HFF-Myc (cell line): ENCODE results near the gene HASPIN.

ENCODE experiments used
- DNase-seq: peaks from one replicate; pipeline ENCODE4 v3.0.0-alpha.2; 2011; ENCODE audit warnings: low read depth; ENCODE audit errors: extremely low read depth
- H3K4me3 ChIP-seq: replicated peaks from 2 replicates; pipeline ENCODE4 v1.5.1; 2011; ENCODE audit warnings: low read depth, mild to moderate bottlenecking, control low read depth, low read length
- TF ChIP-seq, protein P1 (sequence below): IDR thresholded peaks from 2 replicates; pipeline ENCODE4 v1.5.1; 2012; ENCODE audit warnings: mild to moderate bottlenecking, low read depth, low read length, control low read depth; ENCODE audit errors: missing control alignments

HASPIN gene

DNA sequence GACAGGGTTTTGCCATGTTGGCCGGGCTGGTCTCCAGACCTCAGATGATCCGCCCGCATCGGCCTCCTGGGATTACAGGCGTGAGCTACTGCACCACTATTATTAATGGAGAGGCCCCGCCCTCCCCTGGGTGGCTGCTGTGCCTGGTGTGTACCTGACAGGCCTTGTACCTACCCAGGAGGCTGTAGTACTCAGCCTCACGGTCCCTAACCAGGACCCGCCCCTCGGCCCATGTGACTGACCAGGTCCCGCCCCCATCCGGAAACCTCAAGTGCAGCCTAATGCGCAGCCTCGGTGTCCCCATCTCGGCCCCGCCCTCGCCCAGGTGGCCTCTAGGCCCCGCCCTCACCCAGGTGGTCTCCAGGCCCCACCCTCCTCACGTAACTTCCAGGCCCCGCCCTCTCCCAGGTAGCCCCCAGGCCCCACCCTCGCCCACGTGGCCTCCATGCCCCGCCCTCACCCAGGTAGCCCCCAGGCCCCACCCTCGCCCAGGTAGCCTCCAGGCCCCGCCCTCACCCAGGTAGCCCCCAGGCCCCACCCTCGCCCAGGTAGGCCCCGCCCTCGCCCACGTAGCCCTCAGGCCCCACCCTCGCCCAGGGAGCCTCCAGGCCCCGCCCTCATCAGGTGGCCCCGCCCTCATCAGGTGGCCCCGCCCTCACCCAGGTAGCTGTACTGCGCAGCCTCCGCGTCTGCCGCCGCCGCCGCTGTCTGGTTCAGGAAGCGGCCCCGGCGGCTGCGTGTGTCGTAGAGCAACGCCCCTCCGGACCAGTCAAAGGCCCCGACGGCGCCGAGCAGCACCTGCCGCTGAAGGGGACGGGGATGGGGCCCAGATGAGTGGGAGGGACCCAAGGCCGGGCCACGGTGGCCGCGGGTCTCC lies 31.0 kb downstream of the HASPIN start:
- TF ChIP-seq, protein P1, sequence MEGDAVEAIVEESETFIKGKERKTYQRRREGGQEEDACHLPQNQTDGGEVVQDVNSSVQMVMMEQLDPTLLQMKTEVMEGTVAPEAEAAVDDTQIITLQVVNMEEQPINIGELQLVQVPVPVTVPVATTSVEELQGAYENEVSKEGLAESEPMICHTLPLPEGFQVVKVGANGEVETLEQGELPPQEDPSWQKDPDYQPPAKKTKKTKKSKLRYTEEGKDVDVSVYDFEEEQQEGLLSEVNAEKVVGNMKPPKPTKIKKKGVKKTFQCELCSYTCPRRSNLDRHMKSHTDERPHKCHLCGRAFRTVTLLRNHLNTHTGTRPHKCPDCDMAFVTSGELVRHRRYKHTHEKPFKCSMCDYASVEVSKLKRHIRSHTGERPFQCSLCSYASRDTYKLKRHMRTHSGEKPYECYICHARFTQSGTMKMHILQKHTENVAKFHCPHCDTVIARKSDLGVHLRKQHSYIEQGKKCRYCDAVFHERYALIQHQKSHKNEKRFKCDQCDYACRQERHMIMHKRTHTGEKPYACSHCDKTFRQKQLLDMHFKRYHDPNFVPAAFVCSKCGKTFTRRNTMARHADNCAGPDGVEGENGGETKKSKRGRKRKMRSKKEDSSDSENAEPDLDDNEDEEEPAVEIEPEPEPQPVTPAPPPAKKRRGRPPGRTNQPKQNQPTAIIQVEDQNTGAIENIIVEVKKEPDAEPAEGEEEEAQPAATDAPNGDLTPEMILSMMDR: no peak
- no peak for DNase-seq
- no peak overlapping the region for H3K4me3 ChIP-seq

DNA sequence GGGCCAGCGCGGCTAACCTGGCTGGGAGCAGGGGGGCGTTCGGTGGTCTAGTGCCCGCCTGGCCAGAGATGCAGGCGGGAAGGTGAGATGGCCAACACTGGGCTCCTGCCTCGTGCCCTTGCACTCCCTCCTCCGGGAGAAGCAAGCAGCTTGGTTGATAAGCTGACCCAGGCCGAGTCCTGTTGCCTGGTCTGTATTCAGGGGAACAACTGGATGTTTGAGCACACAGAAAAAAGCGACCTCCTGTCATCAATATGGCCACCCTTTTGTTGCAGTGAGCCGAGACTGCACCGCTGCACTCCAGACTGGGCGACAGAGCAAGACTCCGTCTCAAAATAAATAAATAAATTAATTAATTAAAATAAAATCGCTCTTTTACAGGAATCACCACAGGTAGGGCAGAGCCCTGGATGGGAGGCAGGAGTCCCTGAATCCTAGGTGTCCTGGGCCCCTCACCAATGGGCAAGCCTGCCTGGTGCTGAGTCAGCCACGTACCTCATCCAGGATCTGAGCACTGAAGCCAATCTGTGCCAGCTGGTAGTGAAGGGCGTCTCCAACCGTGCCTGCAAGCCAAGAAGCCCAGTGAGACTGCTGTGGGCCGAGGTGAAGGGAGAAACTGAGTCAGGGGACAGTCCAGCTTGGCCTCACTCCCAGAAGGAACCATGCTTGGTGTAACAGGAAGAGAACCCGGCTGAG lies 31.8 kb downstream of the HASPIN start:
- DNase-seq: no peak
- no peak overlapping the region for H3K4me3 ChIP-seq

DNA sequence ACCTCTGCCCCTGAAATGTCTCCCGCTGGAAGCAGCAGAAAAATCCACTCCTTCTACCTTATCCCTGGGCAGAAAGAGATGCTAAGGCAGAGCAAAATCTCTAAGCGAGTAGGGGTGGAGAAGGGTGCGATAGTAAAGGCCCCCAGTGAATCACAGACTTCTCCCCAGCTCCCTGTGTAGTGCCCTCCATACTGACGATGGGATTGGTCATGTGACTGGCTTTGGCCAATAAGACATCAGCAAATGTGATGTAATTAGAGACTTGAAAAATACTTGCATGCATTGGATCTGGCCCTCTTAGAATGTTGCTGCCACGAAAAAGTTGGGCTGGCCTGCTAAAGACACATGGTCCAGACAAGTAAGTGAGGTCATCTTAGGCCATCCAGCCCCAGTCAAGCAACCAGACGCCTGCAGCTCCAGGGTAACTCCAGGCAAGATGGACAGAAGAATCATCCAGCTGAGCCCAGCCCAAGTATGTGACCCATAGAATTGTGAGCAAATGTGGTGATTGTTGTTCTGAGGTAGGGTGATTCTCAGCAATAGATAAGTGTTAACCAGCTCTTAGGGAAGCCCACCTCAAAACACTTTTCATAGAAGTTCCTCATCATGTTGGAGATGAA lies 36.0 kb downstream of the HASPIN start:
- no peak for DNase-seq
- TF ChIP-seq, protein P1: no peak
- H3K4me3 ChIP-seq: no peak overlapping the region

More for the DNA sequence above, 31.8 kb downstream of the HASPIN start:
- TF ChIP-seq, protein P1: no peak

DNA sequence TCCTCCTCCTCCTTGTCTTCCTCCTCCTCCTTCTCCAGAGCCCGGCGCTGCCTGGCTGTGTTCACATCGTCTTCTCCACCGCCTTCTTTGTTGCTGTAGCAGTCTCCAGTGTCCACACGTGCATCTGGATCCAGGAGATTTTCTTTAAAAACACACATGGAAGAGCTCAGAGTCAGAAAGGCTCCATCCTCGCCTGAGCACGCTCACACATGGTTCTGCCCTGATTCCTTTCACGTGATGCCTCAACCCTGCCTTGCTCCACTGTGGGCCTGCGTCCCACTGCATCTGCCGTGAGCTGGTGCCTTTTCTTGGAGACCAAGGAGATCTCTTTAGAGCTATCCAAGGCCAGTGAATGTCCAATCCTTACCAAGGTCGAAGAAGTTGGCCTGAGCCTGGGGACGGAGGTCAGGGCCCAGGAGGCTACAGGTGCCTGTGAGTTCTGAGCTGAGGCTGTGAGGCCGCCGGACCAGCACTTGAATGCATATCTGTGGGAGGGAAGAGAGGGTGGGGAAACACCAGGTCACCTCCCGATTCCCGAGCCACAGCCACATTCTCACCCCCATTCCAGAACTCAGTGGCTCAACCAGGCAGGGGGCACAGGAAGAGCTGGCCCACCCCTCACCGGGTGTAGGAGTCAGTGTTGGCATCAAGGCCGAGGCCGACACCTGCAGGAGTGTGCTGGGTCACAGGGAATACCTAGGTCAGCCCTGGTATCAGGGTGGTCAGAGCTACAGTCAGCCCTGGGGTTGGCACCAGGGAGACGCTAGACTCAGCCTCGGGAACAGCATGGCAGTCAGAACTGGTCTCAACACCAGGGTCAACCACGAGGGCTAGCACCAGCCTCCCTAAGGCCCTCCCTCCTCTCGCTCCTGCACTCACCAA lies 37.6 kb downstream of the HASPIN start:
- no peak overlapping the region for H3K4me3 ChIP-seq
- DNase-seq: peak; percentile 51

DNA sequence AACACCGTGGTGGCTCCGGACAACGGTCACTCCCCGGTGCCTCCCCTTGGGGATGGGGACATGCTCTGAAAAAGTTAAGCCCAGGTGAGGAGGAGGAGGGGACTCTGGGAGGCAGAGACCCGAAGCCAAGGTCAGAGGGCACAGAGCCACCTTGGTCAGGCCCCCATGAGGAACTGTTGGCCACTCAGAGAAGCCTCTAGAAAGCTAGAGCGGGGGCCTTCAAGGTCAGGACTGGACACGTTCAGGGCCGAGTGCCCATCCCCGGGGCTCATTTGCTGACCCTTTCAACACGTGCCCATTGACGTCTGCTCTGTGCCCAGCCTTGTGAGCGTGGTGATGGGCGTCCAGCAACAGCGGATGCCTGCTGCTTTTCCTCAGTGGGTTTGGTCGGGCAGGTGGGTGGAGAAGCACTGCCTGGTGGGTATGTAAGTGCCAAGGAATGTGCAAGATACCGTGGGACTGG lies 38.2 kb downstream of the HASPIN start:
- DNase-seq: no peak
- H3K4me3 ChIP-seq: no peak overlapping the region
- TF ChIP-seq, protein P1: no peak

More for the DNA sequence above, 37.6 kb downstream of the HASPIN start:
- TF ChIP-seq, protein P1: no peak
